ENCODE results near the gene ELMOD2.

- no peak for TF ChIP-seq CTCF (IDR thresholded peaks at IDR 0.05)
- TF ChIP-seq EP300 (IDR thresholded peaks at IDR 0.05), result no peak
- no peak for TF ChIP-seq POLR2AphosphoS5 (IDR thresholded peaks at IDR 0.05)
- TF ChIP-seq POLR2A (IDR thresholded peaks at IDR 0.05), result no peak
These were observed 19.7 kb upstream of the ELMOD2 start for GRCh38 chr4:140504261-140504660.
